Skeletal muscle tissue (tissue), 5 donors: ENCODE results near the gene NXPH4. TPM values are rescaled to one million over a fixed set of nuclear protein-coding genes. Genes with fewer than 3 reads are reported as not detected.

Source experiments
- H3K27ac ChIP-seq: one replicate; pipeline ENCODE4 v1.7.0; 2013; ENCODE audit warnings: mild to moderate bottlenecking, low read depth, low read length, inconsistent platforms
- H3K27me3 ChIP-seq, 3 donors: one replicate each; pipeline ENCODE4 v1.7.0; 2013; ENCODE audit warnings: low read length in 3 of 3; ENCODE audit not compliant: control insufficient read depth in 3 of 3, insufficient read depth in 3 of 3
- H3K36me3 ChIP-seq, 3 donors: one replicate each; pipeline ENCODE4 v1.7.0; 2013; ENCODE audit warnings: low read length in 3 of 3; ENCODE audit not compliant: control insufficient read depth in 3 of 3, insufficient read depth in 3 of 3
- H3K4me1 ChIP-seq, 3 donors: one replicate each; pipeline ENCODE4 v1.7.0; 2013; ENCODE audit warnings: low read length in 3 of 3, mild to moderate bottlenecking in 3 of 3; ENCODE audit not compliant: control insufficient read depth in 3 of 3, insufficient read depth in 3 of 3
- H3K4me3 ChIP-seq, 3 donors: one replicate each; pipeline ENCODE4 v1.7.0; 2013; ENCODE audit warnings: low read length in 3 of 3
- H3K9ac ChIP-seq, 3 donors: one replicate each; pipeline ENCODE4 v1.7.0; 2013; ENCODE audit warnings: low read length in 3 of 3, mild to moderate bottlenecking in 3 of 3, moderate library complexity in 2 of 3, low read depth in 1 of 3
- H3K9me3 ChIP-seq, 3 donors: one replicate each; pipeline ENCODE4 v1.7.0; 2013; ENCODE audit warnings: low read length in 3 of 3; ENCODE audit not compliant: control insufficient read depth in 3 of 3
- small RNA-seq: library from RNA; depleted of rRNA; stranded (forward); fragments of <200 nt; gene quantifications from one replicate; pipeline ENCODE3, GENCODE V24; 2014
- total RNA-seq: library from RNA; depleted of rRNA; stranded (reverse); fragments of >200 nt; gene quantifications from one replicate; pipeline ENCODE4 v1.2.3, GENCODE V29; 2014
- donor health status: Osteomylitis.

The NXPH4 gene
- total RNA-seq, 1 donor from 2014 or later: not detected

DNA sequence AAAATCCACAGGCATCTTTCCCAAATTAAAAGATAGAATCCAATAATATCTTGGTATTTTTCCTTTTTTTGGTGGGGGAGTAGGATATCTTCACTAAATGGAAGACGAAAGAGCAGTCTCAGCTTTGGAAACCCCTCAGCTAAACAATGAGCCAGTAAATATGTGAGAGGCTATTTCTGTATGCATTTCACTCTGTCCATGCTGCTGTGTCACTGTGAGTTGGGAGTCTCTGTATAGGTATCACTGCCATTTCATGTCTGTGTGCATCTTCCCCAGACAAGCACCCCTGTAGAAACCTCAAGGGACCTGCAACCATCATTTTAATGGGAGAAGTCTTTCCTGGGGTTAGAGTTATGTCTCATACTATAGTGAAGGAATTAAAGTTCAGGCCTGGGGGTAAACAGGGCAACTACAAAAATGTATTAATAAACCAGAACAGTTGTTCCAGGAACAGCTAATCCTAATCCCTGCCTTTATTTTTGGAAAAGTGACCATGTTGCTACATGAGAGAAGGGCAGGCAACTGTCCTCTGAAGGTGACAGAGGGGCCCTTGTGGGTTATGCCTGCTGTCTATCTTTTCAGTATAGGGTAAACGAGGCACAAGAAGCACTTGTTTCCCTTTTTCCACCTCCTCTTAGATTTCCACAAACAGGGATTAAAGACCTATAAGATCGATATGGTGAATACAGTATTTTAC, 45.7 kb downstream of the NXPH4 start:
- Histone ChIP-seq H3K4me3 (no peak overlapping the region), H3K9ac (peak overlapping the region in 2 of 3 donors; percentile 0 to 47), H3K36me3 (peaks cover 16 to 30% (median 17%) of the 10 kb centered on the region in 3 donors), H3K27me3 (no peaks in the 10 kb centered on the region), H3K4me1 (peaks cover 49 to 67% (median 57%) of the 10 kb centered on the region in 3 donors), H3K9me3 (no peaks in the 10 kb centered on the region), H3K27ac (peak overlapping the region; percentile 87)

DNA sequence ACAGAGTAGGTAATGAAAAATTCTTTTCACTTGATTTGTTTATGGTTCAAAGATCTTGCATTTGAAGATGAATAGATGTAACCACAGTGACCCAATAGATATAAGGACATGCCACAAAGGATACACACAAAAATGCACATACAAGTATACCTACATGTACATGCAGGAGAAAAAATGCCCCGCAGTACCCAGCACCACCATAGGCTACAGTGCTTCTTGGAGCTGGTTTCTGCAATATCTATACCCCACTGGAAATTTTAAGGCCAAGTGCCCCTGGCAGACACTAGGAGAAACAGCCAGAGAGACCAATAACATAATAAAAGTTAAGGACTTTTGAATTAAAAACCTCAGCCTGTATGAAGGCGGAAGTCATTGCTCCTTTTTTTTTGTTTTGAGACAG, 46.5 kb downstream of the NXPH4 start:
- H3K27ac ChIP-seq: peak overlapping the region; percentile 87
- peaks cover 15 to 27% (median 18%) of the 10 kb centered on the region in 3 donors for H3K36me3 ChIP-seq
- no peaks in the 10 kb centered on the region for H3K27me3 ChIP-seq
- peaks cover 42 to 60% (median 49%) of the 10 kb centered on the region in 3 donors for H3K4me1 ChIP-seq
- H3K9me3 ChIP-seq: no peaks in the 10 kb centered on the region
- no peak overlapping the region for H3K4me3 ChIP-seq
- no peak overlapping the region for H3K9ac ChIP-seq

DNA sequence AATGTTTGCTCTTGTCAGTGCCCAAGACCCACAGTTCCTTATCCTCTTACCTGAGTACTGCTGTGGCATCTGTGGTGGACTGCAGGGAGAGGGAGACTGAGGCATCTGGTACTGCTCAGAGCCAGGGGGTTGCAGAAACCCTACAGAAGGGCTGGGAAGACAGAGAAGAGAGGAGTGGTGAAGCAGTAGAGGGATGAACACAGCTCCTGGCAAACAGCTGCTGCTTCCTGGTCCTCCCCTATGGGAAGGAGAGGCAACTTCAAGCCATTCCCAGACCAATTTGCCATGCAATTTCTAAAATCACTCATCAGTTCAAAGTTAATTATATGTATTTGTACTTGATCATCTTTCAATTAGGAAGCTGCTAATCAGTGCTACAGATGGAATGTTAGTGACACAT, 50.1 kb downstream of the NXPH4 start:
- H3K9ac ChIP-seq: no peak overlapping the region
- peaks cover 25 to 28% (median 26%) of the 10 kb centered on the region in 3 donors for H3K36me3 ChIP-seq

DNA sequence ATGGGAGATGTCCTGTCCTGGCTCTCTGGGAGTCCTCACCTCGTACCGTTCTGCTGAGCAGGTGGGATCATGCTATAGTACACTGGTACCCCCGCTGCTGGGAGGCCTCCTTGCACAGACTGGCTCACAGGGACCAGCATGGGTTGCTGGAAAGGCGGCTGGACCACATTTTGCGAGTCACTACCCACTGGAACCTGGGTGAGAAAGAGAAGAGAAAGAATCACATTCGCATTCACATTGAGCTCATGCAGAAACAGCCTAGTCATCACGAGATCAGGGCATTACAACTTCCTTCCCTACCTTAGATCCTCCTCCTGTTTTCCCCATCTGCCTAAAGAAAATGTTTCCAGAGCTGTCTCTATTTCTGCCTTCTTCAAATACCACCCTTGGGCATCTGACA, 51.7 kb downstream of the NXPH4 start:
- Histone ChIP-seq H3K9ac (no peak overlapping the region), H3K4me3 (no peak overlapping the region), H3K27ac (no peak overlapping the region), H3K27me3 (no peaks in the 10 kb centered on the region), H3K9me3 (no peaks in the 10 kb centered on the region), H3K4me1 (peaks cover 15 to 26% (median 18%) of the 10 kb centered on the region in 3 donors), H3K36me3 (peaks cover 25 to 31% (median 28%) of the 10 kb centered on the region in 3 donors)

More for the DNA sequence above, 50.1 kb downstream of the NXPH4 start:
- Histone ChIP-seq H3K27me3 (no peaks in the 10 kb centered on the region), H3K27ac (no peak overlapping the region), H3K9me3 (no peaks in the 10 kb centered on the region), H3K4me3 (no peak overlapping the region), H3K4me1 (peaks cover 11 to 34% (median 18%) of the 10 kb centered on the region in 3 donors)

DNA sequence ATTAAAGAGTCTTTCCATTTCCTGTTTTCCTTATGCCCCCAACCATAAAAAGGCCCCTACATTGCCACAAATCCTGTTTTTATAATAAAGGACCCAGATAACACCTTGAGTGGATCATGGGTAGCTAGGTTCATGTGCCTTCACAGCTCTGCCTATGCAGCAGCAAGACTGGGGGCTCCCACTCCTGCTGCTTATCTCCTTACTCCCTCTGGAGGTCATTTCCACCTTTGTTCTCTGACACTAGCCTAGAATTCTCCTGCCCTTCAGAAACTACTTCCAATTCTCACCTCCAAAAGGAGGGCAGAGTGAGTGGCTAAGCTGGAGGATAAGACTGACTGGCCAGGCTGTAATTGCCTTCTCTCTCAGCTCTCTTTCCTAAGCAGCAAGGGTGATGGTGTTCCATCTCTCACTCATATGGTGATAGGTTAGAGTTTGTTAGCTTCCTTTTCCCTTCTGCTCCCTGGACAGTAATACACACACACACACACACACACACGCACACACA, 54.4 kb downstream of the NXPH4 start:
- Histone ChIP-seq H3K27ac (no peak overlapping the region), H3K4me3 (no peak overlapping the region), H3K36me3 (peaks cover 25 to 33% (median 31%) of the 10 kb centered on the region in 3 donors), H3K27me3 (no peaks in the 10 kb centered on the region), H3K9ac (no peak overlapping the region), H3K9me3 (no peaks in the 10 kb centered on the region), H3K4me1 (peaks cover 12 to 16% (median 13%) of the 10 kb centered on the region in 3 donors)

DNA sequence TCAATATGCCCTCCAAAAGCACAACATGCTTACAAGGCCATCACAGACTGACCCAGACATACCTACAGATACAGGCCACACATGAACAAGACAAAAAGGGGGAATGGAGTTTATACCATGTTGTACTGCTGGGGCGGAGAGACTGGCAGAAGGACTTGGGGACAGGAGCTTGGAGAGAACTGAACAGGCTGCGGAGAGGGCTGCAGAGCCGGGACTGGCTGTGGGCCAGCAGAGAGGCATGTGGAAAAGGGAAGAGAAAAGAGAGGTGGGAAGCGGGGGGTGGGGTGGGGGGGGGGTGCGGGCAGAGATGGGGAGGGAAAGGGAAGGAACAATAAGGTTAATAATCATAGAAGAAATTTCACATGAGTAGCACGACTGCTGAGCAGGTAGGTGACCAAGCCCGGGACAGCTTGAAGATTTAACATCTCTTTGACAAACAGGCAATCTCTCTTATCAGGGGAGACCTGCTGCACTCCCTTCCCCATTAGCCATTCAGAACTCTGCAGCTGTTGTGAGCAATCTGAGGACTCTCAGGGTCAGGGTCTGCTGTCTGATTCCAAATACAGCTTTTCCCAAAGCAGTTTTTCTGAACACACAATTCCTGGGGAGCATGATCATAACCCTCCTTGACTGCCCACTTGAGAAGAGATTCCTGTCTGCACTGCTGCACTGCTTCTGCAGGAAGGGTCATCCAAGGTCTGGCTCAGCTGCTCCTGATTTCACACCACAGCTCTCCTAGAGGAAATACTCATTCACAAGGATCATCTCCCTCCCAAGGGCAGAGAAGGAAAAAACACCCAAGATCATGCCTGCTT, 56.0 kb downstream of the NXPH4 start:
- Histone ChIP-seq H3K36me3 (peaks cover 18 to 26% (median 23%) of the 10 kb centered on the region in 3 donors), H3K27me3 (no peaks in the 10 kb centered on the region), H3K27ac (no peak overlapping the region), H3K4me1 (peaks cover 12 to 16% (median 13%) of the 10 kb centered on the region in 3 donors), H3K9ac (no peak overlapping the region), H3K9me3 (no peaks in the 10 kb centered on the region), H3K4me3 (no peak overlapping the region)

DNA sequence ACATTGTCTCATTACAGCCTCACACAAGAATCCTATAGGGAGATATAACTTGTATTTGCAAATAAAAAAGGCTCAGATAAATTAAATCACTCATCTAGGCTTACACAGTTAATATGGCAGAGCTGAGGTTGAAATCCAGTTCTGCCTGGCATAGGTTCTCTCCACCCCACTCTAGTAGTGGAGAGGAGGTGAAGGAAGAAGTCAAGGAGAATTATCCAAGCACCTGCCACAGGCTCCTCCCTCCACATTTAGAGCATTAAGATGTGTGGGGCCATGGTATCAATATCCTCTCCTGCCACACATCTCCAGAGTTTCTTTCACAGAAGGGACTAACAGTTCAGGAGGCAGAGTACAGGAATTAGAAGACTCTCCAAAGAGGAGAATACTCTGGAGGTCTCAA, 56.9 kb downstream of the NXPH4 start:
- no peak overlapping the region for H3K4me3 ChIP-seq
- no peaks in the 10 kb centered on the region for H3K27me3 ChIP-seq
- H3K27ac ChIP-seq: no peak overlapping the region
- H3K4me1 ChIP-seq: peaks cover 12 to 16% (median 13%) of the 10 kb centered on the region in 3 donors
- peaks cover 13 to 28% (median 26%) of the 10 kb centered on the region in 3 donors for H3K36me3 ChIP-seq
- no peak overlapping the region for H3K9ac ChIP-seq
- no peaks in the 10 kb centered on the region for H3K9me3 ChIP-seq

Small RNAs within 50 kb of the gene (small RNA-seq; reads per million reads assigned to genes)
- 0.09 reads per million for gene MIR1228

Other genes with a start within 250 kb of the NXPH4 start
- gene ZBTB39, start 210.2 kb upstream of the NXPH4 start, total RNA-seq: 5.7 TPM
- not detected for gene TAC3, start 200.3 kb upstream of the NXPH4 start, total RNA-seq
- not detected for gene MYO1A, start 166.7 kb upstream of the NXPH4 start, total RNA-seq
- gene NEMP1, start 138.0 kb upstream of the NXPH4 start, total RNA-seq: 11.0 TPM
- gene NAB2, start 127.7 kb upstream of the NXPH4 start, total RNA-seq: 38.1 TPM
- gene STAT6, start 105.4 kb upstream of the NXPH4 start, total RNA-seq: 31.8 TPM
- 118 TPM for gene LRP1, start 88.3 kb upstream of the NXPH4 start, total RNA-seq
- gene LRP1-AS, start 69.2 kb upstream of the NXPH4 start, total RNA-seq: 1.0 TPM
- gene SHMT2, start 12.9 kb downstream of the NXPH4 start, total RNA-seq: 91.3 TPM
- 166 TPM for gene STAC3, start 34.4 kb downstream of the NXPH4 start, total RNA-seq
- gene R3HDM2, start 214.2 kb downstream of the NXPH4 start, total RNA-seq: 9.9 TPM
- not detected for gene INHBC, start 218.0 kb downstream of the NXPH4 start, total RNA-seq
- gene INHBE, start 238.5 kb downstream of the NXPH4 start, total RNA-seq: 1.0 TPM
- 5.2 TPM for gene GLI1, start 243.0 kb downstream of the NXPH4 start, total RNA-seq